WTC11 (cell line): ENCODE measurements around the gene PLCL2.

Experiments used
- JUN ChIP-seq: sonication (generic); formaldehyde crosslinking; IDR thresholded peaks from 2 replicates; pipeline ENCODE4 v1.8.0; 2023; ENCODE audit warnings: mild to moderate bottlenecking, missing genetic modification reagents
- NR1H2 ChIP-seq: sonication (generic); formaldehyde crosslinking; IDR thresholded peaks from 2 replicates; pipeline ENCODE4 v1.9.0; 2021; ENCODE audit warnings: mild to moderate bottlenecking, moderate library complexity, missing genetic modification reagents
- TCF7 ChIP-seq: sonication (generic); formaldehyde crosslinking; IDR thresholded peaks from 2 replicates; pipeline ENCODE4 v1.8.0; 2022; ENCODE audit warnings: mild to moderate bottlenecking, low read depth, missing genetic modification reagents, moderate library complexity
- TF ChIP-seq, protein P1 (sequence below): sonication (generic); formaldehyde crosslinking; IDR thresholded peaks from 2 replicates; pipeline ENCODE4 v1.8.0; 2022; ENCODE audit warnings: mild to moderate bottlenecking, missing genetic modification reagents
- TF ChIP-seq, protein P2 (sequence below): sonication (generic); formaldehyde crosslinking; IDR thresholded peaks from 2 replicates; pipeline ENCODE4 v1.8.0; 2022; ENCODE audit warnings: mild to moderate bottlenecking, missing genetic modification reagents
- TF ChIP-seq, protein P3 (sequence below): sonication (generic); formaldehyde crosslinking; IDR thresholded peaks from 2 replicates; pipeline ENCODE4 v1.8.1; 2022; ENCODE audit warnings: mild to moderate bottlenecking, missing genetic modification reagents, moderate library complexity, borderline replicate concordance
- TF ChIP-seq, protein P4 (sequence below): fragments of 200-600 bp; IDR thresholded peaks from 2 replicates; pipeline ENCODE4 v1.8.0; 2022; ENCODE audit warnings: antibody characterized with exemption
- TF ChIP-seq, protein P5 (sequence below): sonication (generic); formaldehyde crosslinking; IDR thresholded peaks from 2 replicates; pipeline ENCODE4 v1.8.0; 2022; ENCODE audit warnings: mild to moderate bottlenecking, missing genetic modification reagents

DNA sequence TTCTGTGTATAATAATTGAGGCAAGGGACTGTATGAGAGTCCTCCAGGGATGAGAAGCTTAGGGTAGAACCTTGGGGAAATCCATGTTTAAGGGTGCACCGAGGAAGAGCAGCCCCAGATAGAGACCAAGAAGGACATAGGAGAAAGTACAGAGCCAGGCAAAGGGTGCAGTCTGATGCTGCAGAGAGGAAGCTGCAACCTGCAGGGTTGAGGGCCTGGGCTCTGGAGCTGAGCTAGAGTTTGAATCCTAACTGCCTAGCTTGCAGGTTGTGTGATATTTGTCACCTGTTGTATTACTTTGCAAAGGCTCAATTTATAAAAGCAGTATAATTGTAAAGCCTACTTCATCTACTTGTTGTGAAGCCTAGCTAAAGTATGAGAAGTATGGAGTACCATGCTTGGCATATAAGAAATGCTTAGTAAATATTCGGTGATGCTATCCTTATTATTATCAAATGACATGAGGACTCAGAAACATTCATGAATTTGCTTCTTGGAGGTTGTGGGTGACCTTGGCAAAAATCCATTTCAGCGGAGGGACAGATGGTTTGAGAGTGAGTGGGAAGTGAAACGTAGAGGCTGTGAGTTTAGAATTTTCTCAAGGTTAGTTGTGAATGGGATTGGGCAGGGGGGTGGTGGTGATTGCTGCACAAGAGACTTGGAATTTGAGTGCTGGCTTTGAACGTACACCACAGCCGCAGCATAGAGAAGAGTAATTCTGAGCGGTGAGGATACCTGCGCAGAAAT, 43.8 kb downstream of the PLCL2 start:
- TF ChIP-seq, protein P1, sequence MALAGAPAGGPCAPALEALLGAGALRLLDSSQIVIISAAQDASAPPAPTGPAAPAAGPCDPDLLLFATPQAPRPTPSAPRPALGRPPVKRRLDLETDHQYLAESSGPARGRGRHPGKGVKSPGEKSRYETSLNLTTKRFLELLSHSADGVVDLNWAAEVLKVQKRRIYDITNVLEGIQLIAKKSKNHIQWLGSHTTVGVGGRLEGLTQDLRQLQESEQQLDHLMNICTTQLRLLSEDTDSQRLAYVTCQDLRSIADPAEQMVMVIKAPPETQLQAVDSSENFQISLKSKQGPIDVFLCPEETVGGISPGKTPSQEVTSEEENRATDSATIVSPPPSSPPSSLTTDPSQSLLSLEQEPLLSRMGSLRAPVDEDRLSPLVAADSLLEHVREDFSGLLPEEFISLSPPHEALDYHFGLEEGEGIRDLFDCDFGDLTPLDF (CRISPR knock-in tag): no peak
- TF ChIP-seq NR1H2 (CRISPR knock-in tag) (no peak), JUN (CRISPR knock-in tag) (no peak), TCF7 (CRISPR knock-in tag) (no peak)
- TF ChIP-seq, protein P2, sequence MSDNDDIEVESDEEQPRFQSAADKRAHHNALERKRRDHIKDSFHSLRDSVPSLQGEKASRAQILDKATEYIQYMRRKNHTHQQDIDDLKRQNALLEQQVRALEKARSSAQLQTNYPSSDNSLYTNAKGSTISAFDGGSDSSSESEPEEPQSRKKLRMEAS (CRISPR knock-in tag): no peak
- TF ChIP-seq, protein P3, sequence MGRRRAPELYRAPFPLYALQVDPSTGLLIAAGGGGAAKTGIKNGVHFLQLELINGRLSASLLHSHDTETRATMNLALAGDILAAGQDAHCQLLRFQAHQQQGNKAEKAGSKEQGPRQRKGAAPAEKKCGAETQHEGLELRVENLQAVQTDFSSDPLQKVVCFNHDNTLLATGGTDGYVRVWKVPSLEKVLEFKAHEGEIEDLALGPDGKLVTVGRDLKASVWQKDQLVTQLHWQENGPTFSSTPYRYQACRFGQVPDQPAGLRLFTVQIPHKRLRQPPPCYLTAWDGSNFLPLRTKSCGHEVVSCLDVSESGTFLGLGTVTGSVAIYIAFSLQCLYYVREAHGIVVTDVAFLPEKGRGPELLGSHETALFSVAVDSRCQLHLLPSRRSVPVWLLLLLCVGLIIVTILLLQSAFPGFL (CRISPR knock-in tag): no peak
- TF ChIP-seq, protein P4, sequence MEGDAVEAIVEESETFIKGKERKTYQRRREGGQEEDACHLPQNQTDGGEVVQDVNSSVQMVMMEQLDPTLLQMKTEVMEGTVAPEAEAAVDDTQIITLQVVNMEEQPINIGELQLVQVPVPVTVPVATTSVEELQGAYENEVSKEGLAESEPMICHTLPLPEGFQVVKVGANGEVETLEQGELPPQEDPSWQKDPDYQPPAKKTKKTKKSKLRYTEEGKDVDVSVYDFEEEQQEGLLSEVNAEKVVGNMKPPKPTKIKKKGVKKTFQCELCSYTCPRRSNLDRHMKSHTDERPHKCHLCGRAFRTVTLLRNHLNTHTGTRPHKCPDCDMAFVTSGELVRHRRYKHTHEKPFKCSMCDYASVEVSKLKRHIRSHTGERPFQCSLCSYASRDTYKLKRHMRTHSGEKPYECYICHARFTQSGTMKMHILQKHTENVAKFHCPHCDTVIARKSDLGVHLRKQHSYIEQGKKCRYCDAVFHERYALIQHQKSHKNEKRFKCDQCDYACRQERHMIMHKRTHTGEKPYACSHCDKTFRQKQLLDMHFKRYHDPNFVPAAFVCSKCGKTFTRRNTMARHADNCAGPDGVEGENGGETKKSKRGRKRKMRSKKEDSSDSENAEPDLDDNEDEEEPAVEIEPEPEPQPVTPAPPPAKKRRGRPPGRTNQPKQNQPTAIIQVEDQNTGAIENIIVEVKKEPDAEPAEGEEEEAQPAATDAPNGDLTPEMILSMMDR: no peak
- TF ChIP-seq, protein P5, sequence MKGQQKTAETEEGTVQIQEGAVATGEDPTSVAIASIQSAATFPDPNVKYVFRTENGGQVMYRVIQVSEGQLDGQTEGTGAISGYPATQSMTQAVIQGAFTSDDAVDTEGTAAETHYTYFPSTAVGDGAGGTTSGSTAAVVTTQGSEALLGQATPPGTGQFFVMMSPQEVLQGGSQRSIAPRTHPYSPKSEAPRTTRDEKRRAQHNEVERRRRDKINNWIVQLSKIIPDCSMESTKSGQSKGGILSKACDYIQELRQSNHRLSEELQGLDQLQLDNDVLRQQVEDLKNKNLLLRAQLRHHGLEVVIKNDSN: no peak
